ENCODE results near the gene ACYP2.
A peak's percentile ranks its signal among the peaks of the same experiment; 100 is the strongest.
"Not testable (repeated sequence)": the region's sequence is repeated elsewhere in the genome, so short reads cannot be mapped to it uniquely, and the experiment has no call there.

ACYP2 gene

DNA sequence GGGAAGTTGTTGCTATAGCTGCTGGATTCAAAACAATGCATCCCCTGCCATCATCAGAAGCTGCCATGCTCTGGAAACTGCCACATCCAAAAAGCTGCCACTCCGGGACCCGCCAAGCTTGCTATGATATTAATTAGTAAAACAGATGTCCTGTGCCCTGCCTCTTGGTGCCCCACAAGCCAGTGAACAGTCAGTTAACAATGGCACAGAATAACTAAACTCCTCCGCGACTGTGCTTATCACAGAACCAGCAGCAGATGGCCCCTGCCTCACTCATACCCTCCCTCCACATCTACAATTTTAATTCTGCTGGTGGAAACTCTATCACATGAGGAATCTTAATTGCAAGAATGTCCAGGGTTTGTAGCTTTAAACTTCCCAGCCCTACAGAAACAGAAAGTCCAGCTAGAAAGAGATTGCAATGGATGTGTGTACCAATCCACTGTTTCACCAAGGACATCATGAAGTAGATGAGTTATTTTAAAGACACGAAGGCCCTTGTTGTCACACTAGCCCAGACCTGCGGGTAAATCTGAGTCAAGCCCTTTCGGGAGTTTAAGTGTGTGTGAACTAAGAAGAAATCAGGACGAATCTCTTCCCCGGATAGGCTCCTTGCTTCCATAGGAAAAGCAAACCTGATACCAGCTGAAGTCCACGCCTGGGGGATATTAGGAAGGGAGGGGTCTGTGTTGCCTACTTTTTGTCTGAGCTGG, 7.4 kb upstream of the ACYP2 start:
- H3K4me3 ChIP-seq (ENCODE audit: low read depth, low read length) = no peak overlapping the region
- DNase-seq (ENCODE audit: low read depth) = no peak
- TF ChIP-seq, protein P1, sequence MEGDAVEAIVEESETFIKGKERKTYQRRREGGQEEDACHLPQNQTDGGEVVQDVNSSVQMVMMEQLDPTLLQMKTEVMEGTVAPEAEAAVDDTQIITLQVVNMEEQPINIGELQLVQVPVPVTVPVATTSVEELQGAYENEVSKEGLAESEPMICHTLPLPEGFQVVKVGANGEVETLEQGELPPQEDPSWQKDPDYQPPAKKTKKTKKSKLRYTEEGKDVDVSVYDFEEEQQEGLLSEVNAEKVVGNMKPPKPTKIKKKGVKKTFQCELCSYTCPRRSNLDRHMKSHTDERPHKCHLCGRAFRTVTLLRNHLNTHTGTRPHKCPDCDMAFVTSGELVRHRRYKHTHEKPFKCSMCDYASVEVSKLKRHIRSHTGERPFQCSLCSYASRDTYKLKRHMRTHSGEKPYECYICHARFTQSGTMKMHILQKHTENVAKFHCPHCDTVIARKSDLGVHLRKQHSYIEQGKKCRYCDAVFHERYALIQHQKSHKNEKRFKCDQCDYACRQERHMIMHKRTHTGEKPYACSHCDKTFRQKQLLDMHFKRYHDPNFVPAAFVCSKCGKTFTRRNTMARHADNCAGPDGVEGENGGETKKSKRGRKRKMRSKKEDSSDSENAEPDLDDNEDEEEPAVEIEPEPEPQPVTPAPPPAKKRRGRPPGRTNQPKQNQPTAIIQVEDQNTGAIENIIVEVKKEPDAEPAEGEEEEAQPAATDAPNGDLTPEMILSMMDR (IDR thresholded peaks at IDR 0.05; ENCODE audit: insufficient read depth, low read depth, low read length, missing control alignments) = no peak

DNA sequence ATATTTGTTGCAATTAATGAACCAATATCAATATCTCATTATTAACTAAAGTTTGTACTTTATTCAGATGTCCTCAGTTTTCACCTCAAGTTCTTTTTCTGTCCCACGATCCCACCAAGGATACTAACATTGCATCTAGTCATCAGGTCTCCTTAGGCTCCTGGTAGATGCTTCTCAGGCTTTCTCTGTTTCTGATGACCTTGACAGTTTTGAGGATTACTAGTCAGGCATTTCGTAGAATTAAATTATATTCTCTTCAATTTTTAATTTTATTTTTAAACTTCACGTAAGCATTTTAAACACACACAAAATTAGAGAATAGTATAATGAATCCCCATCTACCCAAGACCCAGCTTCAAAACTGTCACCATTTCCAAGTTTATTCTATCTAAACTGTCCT, 5.6 kb upstream of the ACYP2 start:
- TF ChIP-seq, protein P1 (IDR thresholded peaks at IDR 0.05; ENCODE audit: insufficient read depth, low read depth, low read length, missing control alignments) = no peak
- no peak overlapping the region for H3K4me3 ChIP-seq (ENCODE audit: low read depth, low read length)
- DNase-seq (ENCODE audit: low read depth) = no peak

DNA sequence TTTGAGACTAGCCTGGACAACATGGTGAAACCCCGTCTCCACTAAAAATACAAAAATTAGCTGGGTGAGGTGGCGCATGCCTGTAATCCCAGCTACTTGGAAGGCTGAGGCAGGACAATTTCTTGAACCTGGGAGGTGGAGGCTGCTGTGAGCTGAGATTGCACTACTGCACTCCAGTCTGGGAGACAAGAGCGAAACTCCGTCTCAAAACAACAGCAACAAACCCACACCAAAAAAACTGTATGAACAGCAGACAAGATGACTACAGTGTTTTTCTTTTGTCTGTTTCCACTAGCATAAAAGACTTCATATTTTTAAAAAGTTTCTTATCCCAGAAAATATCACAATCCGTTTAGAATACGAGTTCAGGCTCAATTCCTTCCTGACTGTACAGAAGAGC, 936 bp upstream of the ACYP2 start:
- H3K4me3 ChIP-seq (ENCODE audit: low read depth, low read length) = peak overlapping the region; percentile 79
- not testable (repeated sequence) for DNase-seq (ENCODE audit: low read depth)

DNA sequence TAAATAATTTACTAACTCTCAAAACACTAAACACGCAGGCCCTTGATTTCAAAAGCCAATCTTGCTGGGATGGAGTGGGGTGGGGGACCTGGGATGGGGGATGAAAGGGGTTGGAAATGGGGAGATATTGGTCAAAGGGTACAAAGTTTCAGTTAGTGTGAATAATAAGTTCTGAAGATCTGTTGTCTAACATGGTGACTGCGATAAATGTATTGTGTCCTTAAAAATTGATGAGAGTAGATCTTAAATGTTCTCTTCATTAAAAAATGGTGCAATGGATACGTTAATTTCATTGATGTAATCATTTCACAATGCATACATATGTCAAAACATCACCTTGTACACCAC, 505 bp upstream of the ACYP2 start:
- peak overlapping the region; percentile 79 for H3K4me3 ChIP-seq (ENCODE audit: low read depth, low read length)
- TF ChIP-seq, protein P1 (IDR thresholded peaks at IDR 0.05; ENCODE audit: insufficient read depth, low read depth, low read length, missing control alignments) = no peak
- no peak for DNase-seq (ENCODE audit: low read depth)

DNA sequence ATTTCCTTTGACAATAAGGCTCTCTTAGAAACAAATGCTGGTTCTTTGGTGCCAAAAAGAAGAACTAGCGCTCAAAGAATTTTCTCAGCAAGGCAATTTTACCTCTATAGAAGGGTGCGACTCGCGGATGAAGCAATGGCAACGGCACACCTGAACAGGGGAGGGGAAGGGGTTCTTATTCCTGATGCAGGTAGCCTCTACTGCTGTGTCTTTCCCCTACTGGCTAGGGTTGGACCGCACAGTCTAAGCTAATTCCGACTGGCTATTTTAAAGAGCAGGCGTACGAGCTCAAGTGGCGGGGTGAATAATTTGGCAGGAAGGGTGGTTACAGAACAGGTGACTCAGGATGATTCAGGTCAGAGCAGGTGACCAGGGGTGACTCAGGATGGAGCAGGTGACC, 1.2 kb downstream of the ACYP2 start:
- DNase-seq (ENCODE audit: low read depth); H3K4me3 ChIP-seq (ENCODE audit: low read depth, low read length): not testable (repeated sequence)

DNA sequence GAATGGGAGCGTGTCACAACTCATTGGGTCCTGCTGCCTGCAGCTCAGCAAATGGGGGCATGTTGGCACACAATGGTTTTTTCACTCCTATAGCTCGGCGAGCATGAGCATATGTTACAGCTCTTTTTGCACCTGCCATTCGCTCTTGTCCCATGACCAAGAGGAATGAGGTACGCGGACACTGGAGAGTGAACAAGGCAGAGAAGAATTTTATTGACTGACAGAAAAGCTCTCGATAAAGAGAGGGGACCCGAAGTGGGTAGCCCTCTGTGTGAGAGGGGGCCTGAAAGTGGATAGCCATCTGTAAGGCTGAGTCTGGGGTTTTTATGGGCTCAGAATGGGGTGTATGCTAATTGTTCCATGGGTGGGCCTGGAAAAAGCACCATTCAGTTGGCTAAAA, 5.5 kb downstream of the ACYP2 start:
- TF ChIP-seq, protein P1 (IDR thresholded peaks at IDR 0.05; ENCODE audit: insufficient read depth, low read depth, low read length, missing control alignments) = no peak
- DNase-seq (ENCODE audit: low read depth) = no peak
- H3K4me3 ChIP-seq (ENCODE audit: low read depth, low read length) = no peak overlapping the region

DNA sequence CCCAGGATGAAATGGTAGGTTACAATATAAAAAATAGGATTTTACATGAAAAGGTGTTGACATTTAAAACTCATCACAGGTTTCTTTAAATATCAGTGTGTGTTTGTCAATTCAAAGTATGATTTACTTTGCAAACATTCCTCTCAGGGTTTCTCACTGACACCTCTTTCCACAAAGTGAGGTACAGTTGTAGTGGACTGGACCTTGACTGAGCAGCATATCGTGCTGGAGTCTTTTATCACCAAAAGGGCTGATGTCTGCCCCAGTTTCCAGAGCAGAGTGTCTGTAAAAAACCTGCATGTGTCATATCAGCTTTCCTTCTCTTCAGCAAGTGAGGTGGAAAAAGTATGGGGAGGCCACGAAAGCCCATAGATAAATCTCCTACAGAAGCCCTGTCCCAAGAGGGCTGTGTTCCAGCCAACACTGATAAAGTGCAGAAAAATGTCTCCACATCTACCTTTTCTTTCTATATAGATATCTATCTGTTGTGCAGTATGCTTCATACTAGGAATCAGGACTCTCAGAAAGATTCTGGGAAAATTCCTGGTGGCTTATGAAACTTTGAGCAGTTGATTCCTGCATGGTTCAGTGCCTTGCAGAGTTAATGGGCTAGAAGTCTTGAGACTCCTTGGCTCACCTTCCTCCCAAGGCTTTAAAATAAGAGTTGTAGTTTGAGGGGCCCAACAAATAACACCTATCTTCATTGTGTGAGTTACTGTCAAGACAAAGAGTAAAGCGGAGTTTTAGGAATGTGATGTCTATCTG, 6.9 kb downstream of the ACYP2 start:
- H3K4me3 ChIP-seq (ENCODE audit: low read depth, low read length) = no peak overlapping the region
- TF ChIP-seq, protein P1 (IDR thresholded peaks at IDR 0.05; ENCODE audit: insufficient read depth, low read depth, low read length, missing control alignments) = no peak
- DNase-seq (ENCODE audit: low read depth) = no peak

DNA sequence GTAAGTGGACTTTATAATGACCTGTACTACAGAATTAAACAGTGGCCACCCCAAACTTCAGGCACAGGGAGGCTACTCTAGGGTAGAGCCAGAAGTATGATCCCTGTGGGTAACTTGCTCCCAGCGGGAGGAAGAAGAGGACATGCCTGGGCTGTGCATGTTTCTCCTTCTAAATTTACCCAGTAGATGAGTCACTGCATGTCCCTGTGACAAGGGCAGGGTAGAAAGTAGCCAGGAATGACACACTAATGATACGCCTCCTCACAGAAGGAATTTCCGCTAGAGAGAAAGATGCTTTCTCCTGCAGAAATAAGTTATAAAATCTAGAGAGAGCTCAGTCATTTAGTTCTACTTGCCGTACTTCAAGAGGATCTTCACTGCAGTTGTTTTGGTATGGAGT, 7.5 kb downstream of the ACYP2 start:
- TF ChIP-seq, protein P1 (IDR thresholded peaks at IDR 0.05; ENCODE audit: insufficient read depth, low read depth, low read length, missing control alignments) = no peak
- no peak overlapping the region for H3K4me3 ChIP-seq (ENCODE audit: low read depth, low read length)
- no peak for DNase-seq (ENCODE audit: low read depth)

DNA sequence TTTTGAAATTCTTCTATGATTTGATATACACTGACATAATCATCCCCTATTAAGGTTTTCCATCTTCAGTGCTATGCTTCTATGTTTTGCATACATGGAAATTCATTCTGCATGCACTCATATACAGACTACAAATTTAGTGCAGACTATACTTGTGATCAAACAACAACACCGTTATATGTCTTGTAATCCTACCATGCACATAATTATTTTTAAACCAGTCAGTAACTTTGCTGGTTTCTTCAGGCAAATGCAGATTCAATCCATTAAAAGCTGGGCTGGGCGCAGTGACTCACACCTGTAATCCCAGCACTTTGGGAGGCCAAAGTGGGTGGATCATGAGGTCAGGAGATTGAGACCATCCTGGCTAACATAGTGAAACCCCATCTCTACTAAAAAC, 11.8 kb downstream of the ACYP2 start:
- not testable (repeated sequence) for H3K4me3 ChIP-seq (ENCODE audit: low read depth, low read length); DNase-seq (ENCODE audit: low read depth)
